HT-29 (cell line): Measurements from ENCODE around the gene CERCAM. TPM values are rescaled to one million over a fixed set of nuclear protein-coding genes. Genes with fewer than 3 reads are reported as not detected.

Experiments used
- DNase-seq: peaks from one replicate; pipeline ENCODE4 v3.0.0-alpha.2; 2015; ENCODE audit warnings: low spot score
- total RNA-seq: library from RNA; depleted of rRNA; stranded (reverse); fragments of >200 nt; shearing (Covaris generic); gene quantifications from 2 replicates; pipeline ENCODE4 v1.2.3, GENCODE V29; 2014; rRNA removed

The CERCAM gene
- 0.25 TPM in 1 of 2 replicates, not detected in the other for total RNA-seq

GRCh38 chr9:128420651-128421481 is at the start of gene CERCAM:
Gene CERCAM (plus strand): TSS chr9:128420857. CDS start chr9:128420878, 21 bp downstream.
- no peak for DNase-seq

GRCh38 chr9:128371630-128372117 is 49.0 kb upstream of the CERCAM start:
- DNase-seq, result no peak

- DNase-seq, result peak; percentile 21
Measured at GRCh38 chr9:128372188-128372641, 48.4 kb upstream of the CERCAM start.

GRCh38 chr9:128372784-128373183 is 47.9 kb upstream of the CERCAM start:
- DNase-seq, result no peak

GRCh38 chr9:128374221-128374675 is 46.4 kb upstream of the CERCAM start:
- no peak for DNase-seq

- DNase-seq, result no peak
Measured at GRCh38 chr9:128375865-128376264, 44.8 kb upstream of the CERCAM start.

- DNase-seq, result no peak
Measured at GRCh38 chr9:128382261-128382660, 38.4 kb upstream of the CERCAM start.

- DNase-seq, result no peak
Measured at GRCh38 chr9:128383007-128383753, 37.5 kb upstream of the CERCAM start.

GRCh38 chr9:128383791-128384190 is 36.9 kb upstream of the CERCAM start:
- DNase-seq, result no peak

GRCh38 chr9:128384801-128385495 is 35.7 kb upstream of the CERCAM start:
- no peak for DNase-seq

- no peak for DNase-seq
Measured at GRCh38 chr9:128385496-128386460, 34.9 kb upstream of the CERCAM start.

- DNase-seq, result no peak
Measured at GRCh38 chr9:128388150-128388549, 32.5 kb upstream of the CERCAM start.

GRCh38 chr9:128389395-128390149 is 31.1 kb upstream of the CERCAM start:
- DNase-seq, result no peak

- no peak for DNase-seq
Measured at GRCh38 chr9:128390150-128390812, 30.4 kb upstream of the CERCAM start.

GRCh38 chr9:128390813-128391711 is 29.6 kb upstream of the CERCAM start:
- DNase-seq, result no peak

GRCh38 chr9:128391956-128392301 is 28.7 kb upstream of the CERCAM start:
- DNase-seq, result no peak

GRCh38 chr9:128392302-128393144 is 28.1 kb upstream of the CERCAM start:
- DNase-seq, result no peak
